Prostate gland (tissue), 2 donors: Measurements from ENCODE around the gene NRSN2. TPM values are rescaled to one million over a fixed set of nuclear protein-coding genes. Genes with fewer than 3 reads are reported as not detected.
"Not testable (repeated sequence)": the region's sequence is repeated elsewhere in the genome, so short reads cannot be mapped to it uniquely, and the experiment has no call there.

ENCODE experiments used
- DNase-seq: peaks from one replicate; pipeline ENCODE4 v3.0.0-alpha.2; 2019; ENCODE audit warnings: low spot score
- H3K27ac ChIP-seq, 2 donors: fragments of 200-600 bp; sonication (generic); 2 replicates each; pipeline ENCODE4 v1.5.1; 2017 to 2019
- H3K27me3 ChIP-seq: fragments of 200-600 bp; sonication (generic); replicated peaks from 2 replicates; pipeline ENCODE4 v1.5.1; 2019; ENCODE audit not compliant: insufficient read depth
- H3K36me3 ChIP-seq, 2 donors: fragments of 200-600 bp; sonication (generic); 1 replicate in 1 of 2; 2 replicates in 1 of 2; pipeline versions ENCODE4 v1.5.1 to v1.8.1; 2017 to 2019
- H3K4me1 ChIP-seq: fragments of 200-600 bp; sonication (generic); replicated peaks from 2 replicates; pipeline ENCODE4 v1.5.1; 2019
- H3K4me3 ChIP-seq, 2 donors: fragments of 200-600 bp; sonication (generic); 2 replicates each; pipeline ENCODE4 v1.5.1; 2017 to 2019
- H3K9me3 ChIP-seq: fragments of 200-600 bp; sonication (generic); 2 replicates; pipeline ENCODE4 v1.5.1; 2017
- POLR2A ChIP-seq: fragments of 450-650 bp; IDR thresholded peaks from one replicate; pipeline ENCODE4 v1.6.1; 2016; ENCODE audit warnings: antibody characterized with exemption, mild to moderate bottlenecking
- POLR2AphosphoS5 ChIP-seq: sonication (generic); formaldehyde crosslinking; IDR thresholded peaks from one replicate; pipeline ENCODE4 v1.6.1; 2017; ENCODE audit warnings: antibody characterized with exemption
- WGBS: methylation state at CpG from one replicate; pipeline ENCODE4 v1.1.5; 2018; 5-methylcytosine and 5-hydroxymethylcytosine counted together
- intact Hi-C: fragments of 100-400 bp; cut with DNase I; formaldehyde crosslinking; loops from one replicate; pipeline ENCODE4 v1.14.2; 2022
- total RNA-seq, 2 donors: library from RNA; depleted of rRNA; stranded (reverse); fragments of >200 nt; gene quantifications; one replicate each; pipeline ENCODE4 v1.1.0, GENCODE V29; 2016
- TF ChIP-seq, protein P1 (sequence below), 4 experiments: fragments of 200-600 bp in 2 of 4; fragments of 450-650 bp in 2 of 4; sonication (generic) in 2 of 4; IDR thresholded peaks; 1 replicate in 3 of 4; 2 replicates in 1 of 4; pipeline ENCODE4 v1.5.1; 2016 to 2019; ENCODE audit warnings: antibody characterized with exemption in 4 of 4, mild to moderate bottlenecking in 2 of 4, moderate library complexity in 2 of 4

Gene NRSN2
- total RNA-seq, 2 donors from 2014 or later = 26.3 to 48.3 TPM

DNA sequence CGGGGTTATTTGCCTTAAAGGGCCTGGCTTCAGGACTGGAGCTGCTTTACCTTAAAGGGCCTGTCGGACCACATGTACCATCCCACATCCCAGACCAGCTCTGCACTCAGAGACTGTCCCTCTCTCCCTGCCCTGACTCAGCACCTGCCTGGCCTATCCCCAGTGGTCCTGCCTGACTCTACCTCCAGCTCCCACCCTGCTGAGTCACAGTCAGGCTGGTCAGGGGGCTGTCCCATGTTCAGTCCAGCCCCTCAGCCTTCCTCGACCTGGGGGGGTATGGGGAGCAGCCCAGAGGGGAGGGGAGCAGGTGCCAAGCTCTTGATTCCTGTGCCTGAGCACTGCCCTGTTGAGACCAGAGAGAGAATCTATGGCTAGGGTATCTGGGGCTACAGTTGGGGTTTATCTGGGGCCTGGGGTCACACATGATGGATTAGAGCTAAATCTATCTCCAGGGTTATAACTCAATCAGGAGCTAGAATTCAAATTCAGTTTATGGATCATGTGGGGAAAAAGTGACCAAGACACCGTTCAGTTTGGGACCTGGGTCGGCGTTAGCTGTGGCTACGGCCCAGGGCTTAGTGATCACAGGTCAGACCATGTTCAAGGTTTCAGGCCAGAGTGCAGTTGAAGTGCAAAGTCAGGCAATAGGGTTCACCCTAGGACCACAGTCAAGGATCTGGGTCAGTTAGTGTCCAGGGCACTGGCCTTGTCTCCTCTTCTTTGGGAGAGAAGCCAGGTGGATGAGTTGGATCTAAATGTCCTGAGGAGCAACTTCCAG, 24.3 kb downstream of the NRSN2 start:
- DNase-seq = no peak
- Histone ChIP-seq H3K27me3 (no peaks in the 10 kb centered on the region), H3K27ac (peak overlapping the region; percentile 33 to 42), H3K4me3 (no peak overlapping the region), H3K36me3 (no peaks in the 10 kb centered on the region), H3K9me3 (no peaks in the 10 kb centered on the region), H3K4me1 (peaks cover 6% of the 10 kb centered on the region)
- TF ChIP-seq POLR2AphosphoS5 = no peak
- TF ChIP-seq, protein P1, sequence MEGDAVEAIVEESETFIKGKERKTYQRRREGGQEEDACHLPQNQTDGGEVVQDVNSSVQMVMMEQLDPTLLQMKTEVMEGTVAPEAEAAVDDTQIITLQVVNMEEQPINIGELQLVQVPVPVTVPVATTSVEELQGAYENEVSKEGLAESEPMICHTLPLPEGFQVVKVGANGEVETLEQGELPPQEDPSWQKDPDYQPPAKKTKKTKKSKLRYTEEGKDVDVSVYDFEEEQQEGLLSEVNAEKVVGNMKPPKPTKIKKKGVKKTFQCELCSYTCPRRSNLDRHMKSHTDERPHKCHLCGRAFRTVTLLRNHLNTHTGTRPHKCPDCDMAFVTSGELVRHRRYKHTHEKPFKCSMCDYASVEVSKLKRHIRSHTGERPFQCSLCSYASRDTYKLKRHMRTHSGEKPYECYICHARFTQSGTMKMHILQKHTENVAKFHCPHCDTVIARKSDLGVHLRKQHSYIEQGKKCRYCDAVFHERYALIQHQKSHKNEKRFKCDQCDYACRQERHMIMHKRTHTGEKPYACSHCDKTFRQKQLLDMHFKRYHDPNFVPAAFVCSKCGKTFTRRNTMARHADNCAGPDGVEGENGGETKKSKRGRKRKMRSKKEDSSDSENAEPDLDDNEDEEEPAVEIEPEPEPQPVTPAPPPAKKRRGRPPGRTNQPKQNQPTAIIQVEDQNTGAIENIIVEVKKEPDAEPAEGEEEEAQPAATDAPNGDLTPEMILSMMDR (IDR thresholded peaks at IDR 0.05) = no peak
- no peak for TF ChIP-seq POLR2A
- WGBS = 72% methylated on average over 6 of the region's 7 CpGs
- intact Hi-C loops = no loop called here

DNA sequence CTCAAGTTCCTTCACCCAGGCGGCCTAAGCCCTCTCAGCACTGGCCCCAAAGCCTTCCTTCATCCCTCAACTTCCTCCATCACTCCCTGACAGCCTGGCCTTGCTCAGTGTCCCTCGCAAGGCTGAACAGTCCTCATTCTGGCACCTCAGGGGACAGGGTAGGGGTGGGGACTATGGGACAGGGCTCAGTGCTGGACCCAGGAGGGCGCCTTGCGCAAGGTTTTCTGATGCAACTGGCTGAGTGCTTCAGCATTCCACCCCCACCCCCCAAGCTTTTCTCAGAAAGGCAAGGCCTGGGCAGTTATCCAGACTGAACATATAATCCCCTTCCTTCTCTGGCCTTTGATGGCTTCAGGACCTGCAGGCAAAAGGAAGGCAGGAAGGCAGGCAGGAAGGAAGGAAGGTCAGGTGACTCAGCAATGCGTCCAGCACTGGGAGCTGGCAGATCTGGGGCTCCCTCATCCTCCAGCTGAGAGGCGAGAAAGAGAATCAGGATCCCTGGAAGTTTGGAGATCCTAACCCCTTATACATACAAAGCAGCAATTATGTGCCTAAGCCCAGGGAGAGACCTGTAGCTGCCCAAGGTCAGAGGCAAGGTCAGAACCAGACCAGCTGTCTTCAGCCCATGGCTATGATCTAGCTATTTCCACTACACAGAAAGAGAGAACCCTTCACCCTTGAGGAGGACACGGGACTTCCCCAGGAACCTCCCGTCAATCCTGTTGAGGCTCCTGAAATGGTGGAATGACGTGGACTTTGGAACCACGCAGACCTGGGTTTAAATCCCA, 25.0 kb downstream of the NRSN2 start:
- WGBS = 79% methylated on average over 10 of the region's 10 CpGs
- Histone ChIP-seq H3K27ac (peak overlapping the region; percentile 33 to 42), H3K27me3 (no peaks in the 10 kb centered on the region), H3K9me3 (no peaks in the 10 kb centered on the region), H3K4me3 (no peak overlapping the region), H3K36me3 (no peaks in the 10 kb centered on the region), H3K4me1 (peaks cover 6% of the 10 kb centered on the region)
- DNase-seq = peak; percentile 64
- TF ChIP-seq POLR2A = no peak
- TF ChIP-seq POLR2AphosphoS5 = peak; percentile 36
- intact Hi-C loops = no loop called here

DNA sequence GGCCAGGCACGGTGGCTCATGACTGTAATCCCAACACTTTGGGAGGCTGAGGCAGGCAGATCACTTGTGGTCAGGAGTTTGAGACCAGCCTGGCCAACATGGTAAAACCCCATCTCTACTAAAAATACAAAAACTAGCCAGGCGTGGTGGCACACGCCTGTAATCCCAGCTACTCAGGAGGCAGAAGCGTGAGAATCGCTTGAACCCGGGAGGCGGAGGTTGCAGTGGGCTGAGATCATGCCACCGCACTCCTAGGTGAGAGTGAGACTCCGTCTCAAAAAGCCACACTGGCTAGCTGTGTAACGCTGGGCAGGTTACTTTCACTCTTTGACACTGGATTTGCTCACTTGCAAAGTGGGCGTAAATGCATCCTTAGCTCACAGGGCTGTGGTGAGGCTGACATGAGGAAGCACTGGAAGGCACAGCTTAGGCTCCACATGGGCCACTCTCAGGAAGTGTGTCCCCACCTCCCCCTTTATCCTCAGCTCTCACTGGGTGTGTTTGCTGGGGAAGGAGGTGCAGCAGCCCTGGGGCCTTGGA, 25.7 kb downstream of the NRSN2 start:
- peak overlapping the region; percentile 33 to 42 for H3K27ac ChIP-seq

DNA sequence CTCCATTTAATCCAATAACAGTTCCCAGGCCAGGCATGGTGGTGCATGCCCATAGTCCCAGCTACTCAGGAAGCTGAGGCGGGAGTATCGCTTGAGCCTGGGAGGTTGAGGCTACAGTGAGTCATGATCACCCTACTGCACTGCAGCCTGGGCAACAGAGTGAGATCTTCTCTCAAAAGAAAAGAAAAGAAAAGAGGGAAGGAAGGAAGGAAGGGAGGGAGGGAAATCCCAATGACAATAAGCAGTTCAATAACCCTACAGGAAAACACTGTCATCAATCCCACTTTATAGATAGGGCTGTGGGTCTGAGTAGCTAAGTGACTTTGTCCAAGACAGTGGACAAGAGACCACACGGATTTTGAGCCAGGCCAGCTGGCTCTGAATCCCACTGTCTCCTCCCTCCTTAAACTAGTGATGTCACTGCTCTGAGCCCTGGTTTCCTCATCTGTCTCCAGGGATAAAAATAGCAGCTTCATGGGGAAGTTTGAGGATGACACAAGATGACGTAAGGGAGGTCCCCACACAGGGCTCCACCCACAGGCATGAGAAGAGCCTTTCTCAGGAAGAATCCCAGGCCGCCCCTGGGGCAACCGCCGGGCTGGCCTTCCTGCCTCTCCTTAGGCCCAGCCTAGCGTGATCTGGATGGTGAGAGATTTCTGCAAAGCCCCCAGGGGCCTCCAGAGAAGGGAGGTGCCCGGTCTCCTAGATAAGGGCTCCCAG, 26.4 kb downstream of the NRSN2 start:
- no peak overlapping the region for H3K27ac ChIP-seq
- H3K36me3 ChIP-seq = no peaks in the 10 kb centered on the region
- H3K9me3 ChIP-seq = no peaks in the 10 kb centered on the region
- intact Hi-C loops = no loop called here
- TF ChIP-seq, protein P1 (IDR thresholded peaks at IDR 0.05) = no peak
- TF ChIP-seq POLR2A (no peak), POLR2AphosphoS5 (no peak)
- H3K4me1 ChIP-seq = peaks cover 4% of the 10 kb centered on the region
- H3K4me3 ChIP-seq = no peak overlapping the region
- no peaks in the 10 kb centered on the region for H3K27me3 ChIP-seq
- DNase-seq = no peak
- WGBS = 71% methylated on average over 9 of the region's 9 CpGs

More for the DNA sequence above, 25.7 kb downstream of the NRSN2 start:
- H3K4me1 ChIP-seq, H3K4me3 ChIP-seq, intact Hi-C loops, H3K36me3 ChIP-seq, H3K27me3 ChIP-seq, DNase-seq, H3K9me3 ChIP-seq: not testable (repeated sequence)
- WGBS = 91% methylated on average over 11 of the region's 11 CpGs

DNA sequence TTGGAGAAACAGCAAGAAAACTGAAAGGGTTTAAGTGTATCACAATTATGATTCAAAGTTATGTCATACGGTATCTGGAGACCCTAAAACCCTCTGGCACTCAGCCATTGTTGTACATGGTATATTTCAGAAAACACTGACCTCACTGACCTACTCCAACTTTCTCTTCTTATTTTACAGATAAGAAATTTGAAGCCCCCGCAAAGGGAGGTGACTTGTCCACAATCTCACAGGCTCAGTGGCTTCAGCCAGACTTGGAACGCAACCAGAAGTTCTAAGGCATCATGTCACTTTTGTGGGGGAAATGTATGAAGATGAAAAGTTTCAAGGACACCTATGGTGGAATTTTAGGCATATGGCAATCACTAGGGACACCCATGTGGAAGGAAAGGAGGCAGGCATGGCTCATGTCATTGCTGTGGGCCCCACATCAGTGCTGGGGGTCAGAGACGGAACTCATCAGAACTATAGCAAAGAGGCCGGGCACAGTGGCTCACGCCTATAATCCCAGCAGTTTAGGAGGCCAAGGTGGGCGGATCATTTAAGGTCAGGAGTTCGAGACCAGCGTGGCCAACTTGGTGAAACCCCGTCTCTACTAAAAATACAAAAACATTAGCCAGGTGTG, 28.5 kb downstream of the NRSN2 start:
- H3K9me3 ChIP-seq = no peaks in the 10 kb centered on the region
- H3K27ac ChIP-seq = no peak overlapping the region
- TF ChIP-seq POLR2A (no peak), POLR2AphosphoS5 (no peak)
- TF ChIP-seq, protein P1 (IDR thresholded peaks at IDR 0.05) = no peak
- H3K4me3 ChIP-seq = no peak overlapping the region
- DNase-seq = no peak
- no peaks in the 10 kb centered on the region for H3K36me3 ChIP-seq
- H3K4me1 ChIP-seq = peaks cover 4% of the 10 kb centered on the region
- 92% methylated on average over 10 of the region's 10 CpGs for WGBS
- H3K27me3 ChIP-seq = no peaks in the 10 kb centered on the region
- intact Hi-C loops = no loop called here
